ENCODE results near the gene KISS1R. TPM values are rescaled to one million over a fixed set of nuclear protein-coding genes. Genes with fewer than 3 reads are reported as not detected.

The KISS1R gene
- total RNA-seq, 1 experiment from 2014 or later = not detected

GRCh38 chr19:899336-900042, 17.6 kb upstream of the KISS1R start:
- no peak for DNase-seq (ENCODE audit: low spot score)

DNA sequence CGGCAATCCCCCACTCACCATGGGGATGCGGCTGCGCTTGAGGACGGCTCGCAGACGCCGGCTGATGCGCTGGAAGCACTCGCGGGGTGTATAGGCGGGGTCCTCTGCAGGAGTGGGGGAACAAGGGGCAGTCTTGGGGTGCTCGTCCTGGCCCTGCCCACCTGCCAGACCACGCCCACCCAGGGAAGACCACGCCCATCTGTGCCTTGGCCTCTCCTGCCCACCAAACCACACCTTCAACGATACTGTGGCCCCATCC, 17.2 kb upstream of the KISS1R start:
- no peak for DNase-seq (ENCODE audit: low spot score)

DNA sequence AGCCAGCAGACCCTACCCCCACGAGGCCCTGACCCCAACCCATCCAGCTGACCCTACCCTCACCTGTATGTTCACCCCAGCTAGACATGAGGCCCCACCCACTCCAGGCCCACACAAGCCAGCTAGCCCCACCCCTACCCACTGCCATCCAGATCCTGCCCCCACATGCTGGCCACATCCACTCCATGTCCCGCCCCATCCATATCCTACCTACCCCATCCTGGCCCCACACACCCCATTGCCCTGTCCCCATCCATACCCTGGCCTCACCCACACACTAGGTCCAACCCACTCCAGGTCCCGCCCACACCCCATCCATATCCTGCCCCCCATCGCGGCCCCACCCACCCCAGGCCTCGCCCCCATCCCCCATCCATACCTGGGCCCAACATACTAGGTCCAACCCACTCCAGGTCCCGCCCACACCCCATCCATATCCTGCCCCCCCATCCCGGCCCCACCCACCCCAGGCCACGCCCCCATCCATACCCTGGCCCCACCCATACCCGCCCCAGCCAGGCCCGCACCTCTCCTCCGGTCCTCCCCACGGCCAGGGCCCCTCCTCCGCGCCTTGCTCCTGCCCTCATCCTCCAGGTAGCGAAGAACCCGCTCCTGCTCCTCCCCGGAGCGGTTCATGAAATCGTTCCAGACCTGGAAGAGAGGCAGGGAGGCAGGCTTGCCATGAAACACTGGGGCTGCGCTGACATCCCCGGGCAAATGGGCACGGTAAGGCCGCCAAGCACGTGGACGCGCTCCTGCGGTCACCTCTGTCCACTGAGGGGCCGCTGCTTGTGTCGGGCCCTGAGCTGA, 16.6 kb upstream of the KISS1R start:
- peak; percentile 40 for DNase-seq (ENCODE audit: low spot score)

DNA sequence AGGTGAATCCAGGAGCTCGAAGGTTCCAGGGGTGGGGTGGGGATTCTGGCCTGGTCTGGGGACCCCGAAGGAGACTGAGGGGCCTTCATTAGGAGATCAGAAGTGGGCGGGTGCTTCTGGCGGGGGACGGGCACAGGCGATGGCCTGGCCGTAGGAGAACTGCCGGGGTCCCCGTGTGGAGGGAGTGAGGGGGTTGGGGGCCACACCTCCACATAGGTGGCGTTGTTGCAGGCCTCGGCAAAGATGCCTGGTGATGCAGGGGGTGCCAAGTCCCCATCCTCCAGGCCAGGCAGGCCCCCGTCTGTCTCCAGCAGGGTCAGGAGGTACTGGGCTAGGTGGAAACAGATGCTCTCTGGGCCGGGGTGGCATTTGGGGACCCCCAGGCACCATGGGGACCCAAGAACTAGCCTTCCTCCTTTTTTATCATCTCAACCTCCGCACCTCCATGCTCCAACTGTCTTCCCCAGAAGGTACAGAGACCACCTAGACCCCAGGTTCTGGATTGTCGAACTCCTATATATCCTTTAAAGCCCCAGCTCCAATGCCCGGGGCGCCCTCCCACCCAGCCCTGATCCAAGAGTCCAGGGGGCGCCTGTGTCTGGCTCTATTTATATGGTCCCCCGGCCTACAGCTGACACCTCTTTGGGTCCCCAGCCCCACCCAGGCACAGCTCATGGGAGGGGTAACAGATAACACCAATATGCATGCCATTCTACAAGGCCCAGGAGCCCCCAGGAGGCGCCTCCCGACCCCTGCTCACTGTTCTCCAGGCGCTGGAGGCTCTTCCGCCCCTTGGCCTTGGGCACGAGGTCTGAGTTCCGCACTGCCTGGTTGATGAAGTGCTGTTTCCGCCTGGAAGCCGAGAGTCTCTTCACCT, 15.7 kb upstream of the KISS1R start:
- no peak for DNase-seq (ENCODE audit: low spot score)

- no peak for DNase-seq (ENCODE audit: low spot score)
Measured at GRCh38 chr19:902093-902370, 15.1 kb upstream of the KISS1R start.

DNA sequence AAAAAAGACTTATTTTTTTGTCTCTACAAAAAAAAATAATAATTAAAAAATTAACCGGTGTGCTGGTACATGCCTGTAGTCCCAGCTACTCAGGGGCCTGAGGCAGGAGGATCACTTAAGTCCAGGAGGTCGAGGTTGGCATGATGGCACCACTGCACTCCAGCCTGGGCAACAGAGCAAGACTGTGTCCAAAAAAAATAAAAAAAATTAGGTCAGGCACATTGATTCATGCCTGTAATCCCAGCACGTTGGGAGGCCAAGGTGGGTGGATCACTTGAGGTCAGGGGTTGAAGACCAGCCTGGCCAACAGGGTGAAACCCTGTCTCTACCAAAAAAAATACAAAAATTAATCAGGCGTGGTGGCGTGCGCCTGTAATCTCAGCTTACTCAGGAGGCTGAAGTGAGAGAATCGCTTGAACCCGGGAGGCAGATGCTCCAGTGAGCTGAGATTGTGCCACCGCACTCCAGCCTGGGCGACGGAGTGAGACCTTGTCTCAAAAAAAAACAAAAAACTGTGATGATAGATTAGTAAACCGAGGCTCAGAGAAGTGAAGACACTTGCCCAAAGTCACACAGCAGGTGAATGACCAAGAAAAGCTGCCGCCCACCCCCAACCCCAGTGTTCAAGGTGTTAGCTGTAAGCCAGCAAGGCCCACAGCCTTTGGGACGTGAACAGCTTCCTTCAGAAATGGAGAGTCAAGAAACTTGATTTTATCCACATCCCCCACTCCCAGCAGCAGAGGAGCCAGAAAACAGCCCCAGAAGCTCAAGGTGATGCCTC, 14.5 kb upstream of the KISS1R start:
- DNase-seq (ENCODE audit: low spot score) = no peak

DNA sequence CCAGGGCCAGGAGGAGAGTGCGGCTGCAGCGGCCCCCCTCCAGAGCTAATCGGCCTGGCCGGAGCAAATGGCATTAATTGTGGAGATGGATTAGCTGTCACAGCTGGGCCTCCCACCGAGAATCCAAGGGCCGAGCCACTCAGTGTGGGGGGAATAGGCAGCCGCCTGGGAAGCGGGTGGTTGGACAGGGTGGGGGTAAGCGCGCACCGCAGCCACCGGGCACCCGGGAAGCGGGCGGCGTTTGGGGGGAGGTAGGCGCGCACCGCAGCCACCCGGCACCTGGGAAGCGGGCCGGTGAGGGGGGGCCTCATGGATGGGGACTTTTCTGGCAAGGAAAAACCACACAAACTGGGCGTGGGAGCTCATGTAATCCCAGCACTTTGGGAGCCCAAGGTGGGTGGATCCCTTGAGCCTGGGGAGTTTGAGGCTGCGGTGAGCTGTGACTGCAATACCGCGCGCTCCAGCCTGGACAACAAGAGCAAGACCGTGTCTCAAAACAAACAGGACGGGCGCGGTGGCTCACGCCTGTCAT, 13.8 kb upstream of the KISS1R start:
- peak; percentile 74 for DNase-seq (ENCODE audit: low spot score)

GRCh38 chr19:904545-904944, 12.6 kb upstream of the KISS1R start:
- DNase-seq (ENCODE audit: low spot score) = no peak

GRCh38 chr19:906480-906879, 10.7 kb upstream of the KISS1R start:
- DNase-seq (ENCODE audit: low spot score) = no peak

GRCh38 chr19:907183-907853, 9.8 kb upstream of the KISS1R start:
- no peak for DNase-seq (ENCODE audit: low spot score)

GRCh38 chr19:911197-912033, 5.7 kb upstream of the KISS1R start:
- DNase-seq (ENCODE audit: low spot score) = no peak

GRCh38 chr19:912181-913079, 4.7 kb upstream of the KISS1R start:
- DNase-seq (ENCODE audit: low spot score) = no peak

DNA sequence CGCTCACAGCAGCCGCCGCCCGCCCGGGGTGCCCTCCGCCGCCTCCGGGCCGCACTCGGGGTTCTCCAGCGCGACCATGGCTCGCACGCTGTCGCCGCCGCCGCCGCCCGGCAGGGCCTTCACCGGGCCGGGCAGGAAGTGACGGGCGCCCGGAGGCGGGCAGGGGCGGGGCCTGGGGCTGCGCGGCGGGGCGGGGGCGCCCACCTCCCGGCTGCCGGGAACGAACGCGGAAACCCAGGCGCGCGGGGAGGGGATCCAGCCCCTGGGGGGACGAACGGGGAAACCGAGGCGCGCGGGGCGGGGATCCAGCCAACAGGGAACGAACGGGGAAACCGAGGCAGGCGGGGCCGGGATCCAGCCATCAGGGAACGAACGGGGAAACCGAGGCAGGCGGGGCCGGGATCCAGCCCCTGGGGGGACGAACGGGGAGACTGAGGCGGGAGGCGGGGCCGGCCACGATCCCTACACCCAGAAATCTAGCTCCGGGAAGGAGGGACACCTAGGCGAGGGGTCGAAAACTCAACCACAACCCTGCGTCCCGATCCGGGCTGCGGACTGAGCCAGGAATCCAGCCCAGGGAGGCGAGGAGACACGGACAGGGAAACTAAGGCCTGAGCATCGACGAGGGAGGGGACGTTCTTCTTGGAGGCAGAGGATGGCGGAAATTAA, 3.9 kb upstream of the KISS1R start, which contains the start of gene R3HDM4:
Gene R3HDM4, minus strand, starts transcription at position 140 of the 669 bp plus-strand sequence. Its CDS starts 62 bp downstream, at position 78.
- DNase-seq (ENCODE audit: low spot score) = no peak

GRCh38 chr19:916645-917322, 349 bp upstream of the KISS1R start:
- no peak for DNase-seq (ENCODE audit: low spot score)

GRCh38 chr19:918152-918437, 962 bp downstream of the KISS1R start:
- no peak for DNase-seq (ENCODE audit: low spot score)

DNA sequence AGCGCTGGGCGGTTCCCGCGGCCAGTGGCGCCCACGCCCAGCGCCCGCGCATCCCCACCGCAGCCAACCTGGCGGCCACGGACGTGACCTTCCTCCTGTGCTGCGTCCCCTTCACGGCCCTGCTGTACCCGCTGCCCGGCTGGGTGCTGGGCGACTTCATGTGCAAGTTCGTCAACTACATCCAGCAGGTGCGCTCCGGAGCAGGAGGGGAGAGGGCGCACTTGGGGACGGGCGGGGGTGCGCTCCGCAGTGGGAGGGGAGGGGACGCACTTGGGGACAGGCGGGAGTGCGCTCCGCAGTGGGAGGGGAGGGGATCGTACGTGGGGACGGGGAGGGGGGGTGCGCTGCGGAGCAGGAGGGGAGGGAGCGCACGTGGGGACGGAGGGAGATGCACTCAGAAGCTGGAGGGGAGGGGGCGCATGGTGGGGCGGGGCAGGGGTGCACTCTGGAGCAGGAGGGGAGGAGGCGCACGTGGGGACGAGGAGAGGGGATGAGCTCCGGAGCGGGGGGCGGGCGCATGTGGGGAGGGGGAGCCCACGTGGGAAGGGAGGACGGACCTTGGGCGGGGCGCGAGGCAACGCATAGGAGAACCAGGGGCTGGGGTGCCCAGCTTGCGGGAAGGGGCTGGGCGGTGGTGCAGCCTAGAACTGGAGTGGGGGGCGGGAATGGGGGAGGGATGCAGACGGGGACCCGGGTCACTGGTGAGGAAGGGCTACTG, 1.5 kb downstream of the KISS1R start:
- DNase-seq (ENCODE audit: low spot score) = no peak

Measured in A172 (cell line).